HepG2 (cell line): Measurements from ENCODE around the gene MDFI. TPM values are rescaled to one million over a fixed set of nuclear protein-coding genes. Genes with fewer than 3 reads are reported as not detected.
A peak's percentile ranks its signal among the peaks of the same experiment; 100 is the strongest.

ENCODE experiments used
- ATAC-seq: fragments of 200-7000 bp; cut with Tn5 transposase; 3 replicates; pipeline ENCODE4 v1.9.1; 2020; ENCODE audit warnings: mild to moderate bottlenecking, moderate library complexity
- BruUV-seq: library from RNA; stranded (reverse); fragments of 400-500 nt; replicated peaks from 2 replicates; lab custom pipeline; 2021; lab: Mats Ljungman, UMichigan
- CTCF ChIA-PET: fragments of 300-600 bp; formaldehyde crosslinking; extraction: SDS; loops from one replicate; lab custom pipeline; 2021; ENCODE audit warnings: low total read pairs, inconsistent platforms, low intra/inter-chr PET ratio; lab: Yijun Ruan, JAX
- POLR2A ChIA-PET: fragments of 350-600 bp; sonication (Branson Sonifier 250); formaldehyde crosslinking; loops from one replicate; lab custom pipeline; 2020; ENCODE audit warnings: antibody characterized with exemption, inconsistent platforms; lab: Yijun Ruan, JAX
- DNase-seq: peaks from one replicate; pipeline ENCODE4 v3.0.0-alpha.2; 2015; ENCODE audit warnings: low spot score
- FAIRE-seq: peaks from 3 replicates; lab custom pipeline; 2011; peaks lifted over from hg19 to GRCh38; lab: Jason Lieb, UNC
- H2AFZ ChIP-seq: one replicate; pipeline ENCODE4 v1.6.1; 2011; ENCODE audit warnings: low read length, inconsistent platforms
- H3K27ac ChIP-seq: fragments of 300-600 bp; 3 replicates; pipeline ENCODE4 v1.8.0; 2011; ENCODE audit warnings: mixed run types, mild to moderate bottlenecking, mixed read lengths, low read length, inconsistent platforms; ENCODE audit not compliant: insufficient read depth; ENCODE audit errors: extremely low read length
- H3K27me3 ChIP-seq, 2 experiments: fragments of 200-600 bp in 1 of 2; 2 replicates in 1 of 2; 3 replicates in 1 of 2; pipeline versions ENCODE4 v1.6.0 to v1.8.0; 2011; ENCODE audit warnings: low read length in 2 of 2, mild to moderate bottlenecking in 2 of 2, moderate library complexity in 2 of 2, inconsistent platforms in 1 of 2; ENCODE audit not compliant: insufficient read depth in 2 of 2, control insufficient read depth in 1 of 2
- H3K36me3 ChIP-seq, 2 experiments: fragments of 200-600 bp in 1 of 2; replicated peaks in 1 of 2; 2 replicates in 1 of 2; 3 replicates in 1 of 2; pipeline versions ENCODE4 v1.5.1 to v1.8.0; 2011; ENCODE audit warnings: low read length in 2 of 2, inconsistent platforms in 1 of 2; ENCODE audit not compliant: insufficient read depth in 2 of 2, control insufficient read depth in 1 of 2
- H3K4me1 ChIP-seq: 2 replicates; pipeline ENCODE4 v1.5.1; 2012; ENCODE audit warnings: low read length, inconsistent platforms; ENCODE audit not compliant: insufficient read depth
- H3K4me2 ChIP-seq: 2 replicates; pipeline ENCODE4 v1.6.0; 2011; ENCODE audit warnings: low read depth, low read length, inconsistent platforms
- H3K4me3 ChIP-seq, 3 experiments: fragments of 200-600 bp in 1 of 3; sonication (generic), shearing (Covaris generic) in 1 of 3; replicated peaks in 1 of 3; 2 replicates each; pipeline ENCODE4 v1.5.1; 2011 to 2016; ENCODE audit warnings: low read length in 3 of 3, inconsistent platforms in 2 of 3, low read depth in 2 of 3, mild to moderate bottlenecking in 2 of 3, control low read depth in 1 of 3, mixed read lengths in 1 of 3; ENCODE audit not compliant: insufficient read depth in 1 of 3
- H3K79me2 ChIP-seq: one replicate; pipeline ENCODE4 v1.6.1; 2011; ENCODE audit warnings: low read length, inconsistent platforms; ENCODE audit not compliant: insufficient read depth
- H3K9ac ChIP-seq: 2 replicates; pipeline ENCODE4 v1.6.0; 2011; ENCODE audit warnings: mild to moderate bottlenecking, low read depth, low read length, inconsistent platforms; ENCODE audit not compliant: insufficient read depth
- H3K9me3 ChIP-seq: 2 replicates; pipeline ENCODE4 v1.5.1; 2012; ENCODE audit warnings: mild to moderate bottlenecking, low read length
- H4K20me1 ChIP-seq: 2 replicates; pipeline ENCODE4 v1.6.0; 2011; ENCODE audit warnings: inconsistent platforms, mild to moderate bottlenecking, low read length, moderate library complexity; ENCODE audit not compliant: insufficient read depth
- ARID4A ChIP-seq: sonication (generic); formaldehyde crosslinking; IDR thresholded peaks from 2 replicates; pipeline ENCODE4 v1.5.0; 2020; ENCODE audit warnings: mild to moderate bottlenecking, missing genetic modification reagents, borderline replicate concordance
- CHD2 ChIP-seq: IDR thresholded peaks from 2 replicates; pipeline ENCODE4 v1.6.1; 2011; ENCODE audit warnings: low read depth, low read length, improper control_type of control experiment
- DPF2 ChIP-seq: sonication (generic); formaldehyde crosslinking; IDR thresholded peaks from 2 replicates; pipeline ENCODE4 v1.4.0; 2020; ENCODE audit warnings: mild to moderate bottlenecking, low read depth, missing genetic modification reagents, borderline replicate concordance
- ETV5 ChIP-seq: IDR thresholded peaks from 2 replicates; pipeline ENCODE4 v1.6.1; 2018; ENCODE audit warnings: missing biosample characterization, missing genetic modification reagents, inconsistent platforms, borderline replicate concordance
- HMG20A ChIP-seq: IDR thresholded peaks from 2 replicates; pipeline ENCODE4 v1.6.1; 2016; ENCODE audit warnings: borderline replicate concordance
- HNF1B ChIP-seq: sonication (generic); formaldehyde crosslinking; IDR thresholded peaks from 2 replicates; pipeline ENCODE4 v1.5.1; 2020; ENCODE audit warnings: mild to moderate bottlenecking, moderate library complexity, missing genetic modification reagents
- PAX8 ChIP-seq: sonication (generic); formaldehyde crosslinking; IDR thresholded peaks from 2 replicates; pipeline ENCODE4 v1.8.0; 2022; ENCODE audit warnings: mild to moderate bottlenecking, missing genetic modification reagents, borderline replicate concordance
- RNF2 ChIP-seq: fragments of 450-650 bp; conservative IDR thresholded peaks from 2 replicates; pipeline ENCODE4 v1.6.1; 2016; ENCODE audit warnings: low read depth
- SAP130 ChIP-seq: IDR thresholded peaks from 2 replicates; pipeline ENCODE4 v1.6.1; 2016; ENCODE audit warnings: low read depth
- SMARCE1 ChIP-seq: fragments of 450-650 bp; IDR thresholded peaks from 2 replicates; pipeline ENCODE4 v1.6.1; 2017; ENCODE audit warnings: borderline replicate concordance
- ZBTB20 ChIP-seq: sonication (generic); formaldehyde crosslinking; IDR thresholded peaks from 2 replicates; pipeline ENCODE4 v1.8.1; 2023; ENCODE audit warnings: missing genetic modification reagents, low read depth, mild to moderate bottlenecking, borderline replicate concordance
- ZFX ChIP-seq: sonication (generic); formaldehyde crosslinking; IDR thresholded peaks from 2 replicates; pipeline ENCODE4 v1.4.0; 2020; ENCODE audit warnings: mild to moderate bottlenecking, low read depth, missing genetic modification reagents, moderate library complexity
- ZNF18 ChIP-seq: sonication (generic); formaldehyde crosslinking; IDR thresholded peaks from 2 replicates; pipeline ENCODE4 v1.8.0; 2022; ENCODE audit warnings: mild to moderate bottlenecking, missing genetic modification reagents; ENCODE audit not compliant: insufficient replicate concordance
- ZNF788 ChIP-seq: sonication (generic); formaldehyde crosslinking; IDR thresholded peaks from 2 replicates; pipeline ENCODE4 v1.5.0; 2020; ENCODE audit warnings: mild to moderate bottlenecking, missing genetic modification reagents, borderline replicate concordance
- ZSCAN22 ChIP-seq: sonication (generic); formaldehyde crosslinking; IDR thresholded peaks from 2 replicates; pipeline ENCODE4 v1.4.0; 2020; ENCODE audit warnings: mild to moderate bottlenecking, missing genetic modification reagents
- WGBS: methylation state at CpG from one replicate; pipeline ENCODE4 v1.1.6; 2017; ENCODE audit warnings: low lambda C conversion rate; 5-methylcytosine and 5-hydroxymethylcytosine counted together
- in situ Hi-C: cut with HindIII; loops from 2 replicates; pipeline ENCODE4 v1.10.0; 2017; ENCODE audit warnings: low pct_unique_long_range_greater_than_20kb; ENCODE audit not compliant: extremely low pct_ligation_motif_present
- intact Hi-C: fragments of 100-400 bp; cut with micrococcal nuclease; formaldehyde crosslinking; loops from one replicate; pipeline ENCODE4 v1.10.0; 2022; ENCODE audit not compliant: unreplicated experiment
- polyA plus RNA-seq, 8 experiments: library from polyadenylated mRNA; depleted of rRNA in 3 of 8; stranded (reverse) in 7 of 8; unstranded in 1 of 8; fragments of >200 nt; fragmentation: Illumina TruSeq in 4 of 8; extraction: Trizol in 4 of 8; gene quantifications; 2 replicates each; pipeline versions ENCODE4 v1.2.1 to v1.2.3, GENCODE V29; 2011 to 2016; ENCODE audit warnings: low read depth in 4 of 8, missing spikeins in 1 of 8, mixed read lengths in 1 of 8; ENCODE audit not compliant: insufficient read depth in 1 of 8
- total RNA-seq, 5 experiments: library from RNA; depleted of rRNA; stranded (reverse); fragments of >200 nt; fragmentation: Illumina TruSeq; extraction: Trizol; gene quantifications; 2 replicates each; pipeline ENCODE4 v1.2.3, GENCODE V29; 2016; ENCODE audit warnings: low read depth in 1 of 5

Gene MDFI
- total and polyA plus RNA-seq, 2 of the 13 experiments (the other 11 are each of a cell fraction or from before 2014, with no cell fraction given), result 0.28 TPM; not detected in 1

GRCh38 chr6:41642090-41642959 lies 4.1 kb downstream of the MDFI start:
- no peak overlapping the region for H2AFZ ChIP-seq
- POLR2A ChIA-PET, result interaction anchor here (0.7 kb wide), 1 partner anchor 15 kb away, joined by 3 read pairs; no protein-coding TSS in a partner anchor
- peak; percentile 39 for DNase-seq
- H3K9ac ChIP-seq, result no peak overlapping the region
- H3K4me3 ChIP-seq, result peak overlapping the region in 2 of 3 experiments; percentile 17 to 23; a peak in 2 of 6 replicates
- H3K4me2 ChIP-seq, result peak overlapping the region; percentile 61
- no peaks in the 10 kb centered on the region for H3K79me2 ChIP-seq
- peak; percentile 60 for ATAC-seq
- H3K27ac ChIP-seq, result no peak overlapping the region
- no peaks in the 10 kb centered on the region for H3K36me3 ChIP-seq
- H3K9me3 ChIP-seq, result no peaks in the 10 kb centered on the region
- no TSS peak for BruUV-seq
- peaks cover 8 to 90% of the 10 kb centered on the region in 2 experiments; a peak in 4 of 5 replicates for H3K27me3 ChIP-seq
- 40% methylated on average over 11 of the region's 11 CpGs for WGBS
- peak; percentile 80 for FAIRE-seq
- intact Hi-C loops, result no loop called here
- CTCF ChIA-PET, result no interaction called here
- peaks cover 61% of the 10 kb centered on the region for H3K4me1 ChIP-seq
- in situ Hi-C loops, result no loop called here
- H4K20me1 ChIP-seq, result no peaks in the 10 kb centered on the region
- no peak; the same call in 1 of the 2 replicates for TF ChIP-seq HMG20A (CRISPR knock-in tag)
- TF ChIP-seq HNF1B (CRISPR knock-in tag), result peak; percentile 68; the same call in 1 of the 2 replicates
- 0 out of 2 replicates have a peak, but pooled peaks have one; percentile 22 for TF ChIP-seq DPF2 (CRISPR knock-in tag)
- peak; percentile 14; the same call in 1 of the 2 replicates for TF ChIP-seq ETV5
- no peak for TF ChIP-seq CHD2
- TF ChIP-seq ZNF788 (CRISPR knock-in tag), result no peak
- no peak for TF ChIP-seq SAP130 (CRISPR knock-in tag)
- TF ChIP-seq RNF2, result no peak
- no peak; the same call in 1 of the 2 replicates for TF ChIP-seq ZBTB20 (CRISPR knock-in tag)
- peak; percentile 60; the same call in 1 of the 2 replicates for TF ChIP-seq ZFX (CRISPR knock-in tag)
- no peak for TF ChIP-seq SMARCE1
- no peak for TF ChIP-seq PAX8 (CRISPR knock-in tag)
- no peak for TF ChIP-seq ZSCAN22 (CRISPR knock-in tag)
- TF ChIP-seq ARID4A, result peak; percentile 32; the same call in 1 of the 2 replicates
- peak; percentile 69 for TF ChIP-seq ZNF18 (CRISPR knock-in tag)
